IMR-90 (cell line): Measurements from ENCODE around the gene KCTD5.

Experiments used
- FOS ChIP-seq: fragments of 150-350 bp; IDR thresholded peaks from 2 replicates; pipeline ENCODE4 v1.6.1; 2016; ENCODE audit warnings: low read depth, low read length
- POLR2A ChIP-seq: IDR thresholded peaks from 2 replicates; pipeline ENCODE4 v1.6.1; 2012; ENCODE audit warnings: mild to moderate bottlenecking, low read depth, low read length
- RAD21 ChIP-seq: IDR thresholded peaks from 2 replicates; pipeline ENCODE4 v1.6.1; 2012; ENCODE audit warnings: low read length, improper control_type of control experiment
- TF ChIP-seq, protein P1 (sequence below): conservative IDR thresholded peaks from 2 replicates; pipeline ENCODE4 v1.5.1; 2012; ENCODE audit warnings: mild to moderate bottlenecking, low read depth, low read length, improper control_type of control experiment

DNA sequence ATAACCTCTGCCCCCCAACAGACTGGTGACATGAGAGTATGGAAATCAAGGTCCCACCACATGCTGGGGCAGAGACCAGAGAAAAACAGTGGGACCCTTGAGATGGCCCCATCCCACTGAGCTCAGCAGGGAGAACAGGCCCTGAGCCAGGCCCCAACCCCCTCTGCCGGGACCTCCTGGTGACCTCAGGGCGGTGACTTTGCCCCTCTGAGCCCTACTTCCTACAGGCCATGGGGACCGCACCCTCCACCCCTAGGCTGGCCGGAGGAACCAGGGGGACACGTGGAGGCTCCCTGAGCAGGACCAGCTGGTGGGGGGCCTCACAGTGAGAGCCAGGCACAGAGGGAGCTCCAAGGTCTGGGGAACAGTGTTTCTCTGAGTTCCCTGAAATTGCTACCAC, 56.3 kb downstream of the KCTD5 start:
- TF ChIP-seq POLR2A (no peak), RAD21 (no peak), FOS (no peak)
- TF ChIP-seq, protein P1, sequence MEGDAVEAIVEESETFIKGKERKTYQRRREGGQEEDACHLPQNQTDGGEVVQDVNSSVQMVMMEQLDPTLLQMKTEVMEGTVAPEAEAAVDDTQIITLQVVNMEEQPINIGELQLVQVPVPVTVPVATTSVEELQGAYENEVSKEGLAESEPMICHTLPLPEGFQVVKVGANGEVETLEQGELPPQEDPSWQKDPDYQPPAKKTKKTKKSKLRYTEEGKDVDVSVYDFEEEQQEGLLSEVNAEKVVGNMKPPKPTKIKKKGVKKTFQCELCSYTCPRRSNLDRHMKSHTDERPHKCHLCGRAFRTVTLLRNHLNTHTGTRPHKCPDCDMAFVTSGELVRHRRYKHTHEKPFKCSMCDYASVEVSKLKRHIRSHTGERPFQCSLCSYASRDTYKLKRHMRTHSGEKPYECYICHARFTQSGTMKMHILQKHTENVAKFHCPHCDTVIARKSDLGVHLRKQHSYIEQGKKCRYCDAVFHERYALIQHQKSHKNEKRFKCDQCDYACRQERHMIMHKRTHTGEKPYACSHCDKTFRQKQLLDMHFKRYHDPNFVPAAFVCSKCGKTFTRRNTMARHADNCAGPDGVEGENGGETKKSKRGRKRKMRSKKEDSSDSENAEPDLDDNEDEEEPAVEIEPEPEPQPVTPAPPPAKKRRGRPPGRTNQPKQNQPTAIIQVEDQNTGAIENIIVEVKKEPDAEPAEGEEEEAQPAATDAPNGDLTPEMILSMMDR = no peak
